ENCODE results near the gene PLCB2.

- TF ChIP-seq POLR2AphosphoS5 (IDR thresholded peaks at IDR 0.05; ENCODE audit: low read depth, low read length) (no peak), TAF1 (IDR thresholded peaks at IDR 0.05; ENCODE audit: borderline replicate concordance, insufficient read depth, low read length) (no peak)
Measured at GRCh38 chr15:40277471-40277870, 30.3 kb downstream of the PLCB2 start.
